SJSA1 (cell line): ENCODE data around the gene NAV3. TPM values are rescaled to one million over a fixed set of nuclear protein-coding genes. Genes with fewer than 3 reads are reported as not detected.

Experiments
- DNase-seq, 2 experiments: peaks; one replicate each; pipeline ENCODE4 v3.0.0-alpha.2; 2015 to 2020; ENCODE audit warnings: low spot score in 2 of 2, low read depth in 1 of 2
- H3K27ac ChIP-seq: fragments of 250-450 bp; sonication (Bioruptor Pico); 2 replicates; pipeline ENCODE4 v1.5.1; 2020; ENCODE audit warnings: mild to moderate bottlenecking, moderate library complexity
- H3K27me3 ChIP-seq: fragments of 250-450 bp; sonication (Bioruptor Pico); replicated peaks from 2 replicates; pipeline ENCODE4 v1.5.1; 2020; ENCODE audit warnings: mild to moderate bottlenecking, moderate library complexity
- H3K36me3 ChIP-seq: fragments of 250-450 bp; sonication (Bioruptor Pico); 2 replicates; pipeline ENCODE4 v1.5.1; 2020; ENCODE audit warnings: mild to moderate bottlenecking
- H3K4me1 ChIP-seq: fragments of 250-450 bp; sonication (Bioruptor Pico); replicated peaks from 2 replicates; pipeline ENCODE4 v1.6.1; 2021; ENCODE audit warnings: mild to moderate bottlenecking
- H3K4me3 ChIP-seq: fragments of 250-450 bp; sonication (Bioruptor Pico); 2 replicates; pipeline ENCODE4 v1.5.1; 2020; ENCODE audit warnings: mild to moderate bottlenecking
- H3K9me3 ChIP-seq: fragments of 250-450 bp; sonication (Bioruptor Pico); replicated peaks from 2 replicates; pipeline ENCODE4 v1.5.1; 2020; ENCODE audit warnings: mild to moderate bottlenecking
- total RNA-seq: library from RNA; depleted of rRNA; stranded (reverse); fragments of >200 nt; shearing (Covaris generic); gene quantifications from 2 replicates; pipeline ENCODE4 v1.2.3, GENCODE V29; 2014

The NAV3 gene
- total RNA-seq, 1 experiment from 2014 or later = 58.0 TPM

- Histone ChIP-seq H3K4me1 (no peaks in the 10 kb centered on the region), H3K27me3 (no peaks in the 10 kb centered on the region), H3K4me3 (no peak overlapping the region), H3K27ac (no peak overlapping the region), H3K36me3 (peaks cover 31% of the 10 kb centered on the region), H3K9me3 (no peaks in the 10 kb centered on the region)
- DNase-seq = no peak
Measured at GRCh38 chr12:78167510-78167909, 336.8 kb downstream of the NAV3 start.

DNA sequence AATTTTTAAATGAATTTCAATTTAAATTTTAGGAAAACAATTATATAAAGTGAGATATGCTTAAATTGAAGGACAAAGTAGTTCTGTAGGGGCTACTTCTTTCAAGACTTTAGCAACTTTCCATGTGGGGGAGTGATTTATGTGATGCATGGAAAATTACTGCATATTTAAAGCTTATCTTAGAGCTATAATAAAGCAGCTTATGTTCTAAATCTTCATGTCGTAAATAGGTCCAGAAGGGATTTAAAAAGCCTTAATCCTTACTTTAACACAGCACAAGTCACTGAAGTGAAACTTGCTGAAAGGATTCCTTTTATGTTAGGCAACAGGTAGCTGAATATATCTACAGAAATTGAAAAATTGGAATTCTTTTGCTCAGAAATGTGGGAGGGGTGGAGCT lies 340.4 kb downstream of the NAV3 start:
- Histone ChIP-seq H3K9me3 (no peaks in the 10 kb centered on the region), H3K27me3 (no peaks in the 10 kb centered on the region), H3K4me3 (no peak overlapping the region), H3K27ac (no peak overlapping the region), H3K4me1 (no peaks in the 10 kb centered on the region), H3K36me3 (peaks cover 49% of the 10 kb centered on the region)
- DNase-seq = no peak

DNA sequence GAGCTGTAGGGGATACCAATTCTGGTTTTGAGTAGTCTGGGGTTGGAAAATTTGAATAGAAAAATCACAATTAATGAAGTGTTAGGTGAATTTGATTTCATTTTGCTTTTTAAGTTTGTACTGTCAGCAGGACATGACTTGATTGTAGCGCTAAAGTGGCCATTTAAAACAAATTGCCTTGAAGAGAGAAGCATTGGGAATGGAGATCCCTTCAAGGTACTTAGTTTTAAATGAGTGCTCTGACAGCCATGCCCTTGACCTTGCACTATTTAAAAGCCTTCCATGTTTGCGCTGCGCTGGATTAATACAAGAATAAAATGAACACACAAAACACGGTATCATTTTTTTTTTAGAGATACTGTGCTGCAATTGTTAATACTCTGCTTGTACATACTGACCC lies 345.9 kb downstream of the NAV3 start:
- Histone ChIP-seq H3K9me3 (no peaks in the 10 kb centered on the region), H3K4me1 (no peaks in the 10 kb centered on the region), H3K27ac (no peak overlapping the region), H3K4me3 (no peak overlapping the region), H3K27me3 (no peaks in the 10 kb centered on the region), H3K36me3 (peaks cover 65% of the 10 kb centered on the region)
- no peak for DNase-seq

- no peak for DNase-seq
- peaks cover 72% of the 10 kb centered on the region for H3K36me3 ChIP-seq
- no peaks in the 10 kb centered on the region for H3K4me1 ChIP-seq
- H3K27me3 ChIP-seq = no peaks in the 10 kb centered on the region
- no peak overlapping the region for H3K27ac ChIP-seq
- H3K4me3 ChIP-seq = no peak overlapping the region
- H3K9me3 ChIP-seq = no peaks in the 10 kb centered on the region
Measured at GRCh38 chr12:78177298-78177697, 346.6 kb downstream of the NAV3 start.

- H3K27ac ChIP-seq = no peak overlapping the region
- H3K4me3 ChIP-seq = no peak overlapping the region
- no peaks in the 10 kb centered on the region for H3K27me3 ChIP-seq
- peaks cover 8% of the 10 kb centered on the region for H3K4me1 ChIP-seq
- H3K36me3 ChIP-seq = peaks cover 90% of the 10 kb centered on the region
- no peak for DNase-seq
- H3K9me3 ChIP-seq = no peaks in the 10 kb centered on the region
Measured at GRCh38 chr12:78179346-78179745, 348.7 kb downstream of the NAV3 start.

- no peaks in the 10 kb centered on the region for H3K9me3 ChIP-seq
- H3K4me1 ChIP-seq = peaks cover 8% of the 10 kb centered on the region
- no peak for DNase-seq
- H3K27me3 ChIP-seq = no peaks in the 10 kb centered on the region
- peaks cover 78% of the 10 kb centered on the region for H3K36me3 ChIP-seq
- no peak overlapping the region for H3K27ac ChIP-seq
- no peak overlapping the region for H3K4me3 ChIP-seq
Measured at GRCh38 chr12:78181544-78182162, 351.0 kb downstream of the NAV3 start.

DNA sequence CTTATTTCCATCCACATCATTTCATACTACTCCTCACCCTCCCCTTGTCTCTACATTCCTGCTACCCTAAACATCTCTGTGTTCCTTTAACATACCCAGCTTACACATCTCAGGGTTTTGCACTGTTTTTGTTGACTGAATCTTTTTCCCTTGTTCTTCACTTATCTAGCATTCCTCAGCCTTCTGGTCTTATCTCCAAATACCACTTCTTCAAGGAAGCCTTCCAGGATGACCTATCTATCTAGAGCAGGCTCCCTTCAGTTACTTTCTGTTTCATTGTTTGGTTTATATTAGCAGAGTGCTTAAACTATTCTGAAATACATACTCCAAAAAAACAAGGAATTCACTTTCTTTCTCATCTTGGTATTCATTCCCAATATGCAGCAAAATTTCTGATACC lies 353.1 kb downstream of the NAV3 start:
- Histone ChIP-seq H3K4me1 (peaks cover 8% of the 10 kb centered on the region), H3K9me3 (no peaks in the 10 kb centered on the region), H3K36me3 (peaks cover 72% of the 10 kb centered on the region), H3K4me3 (no peak overlapping the region), H3K27me3 (no peaks in the 10 kb centered on the region), H3K27ac (no peak overlapping the region)
- DNase-seq = no peak

GRCh38 chr12:78185109-78185508 lies 354.4 kb downstream of the NAV3 start:
- Histone ChIP-seq H3K4me3 (no peak overlapping the region), H3K27me3 (no peaks in the 10 kb centered on the region), H3K9me3 (no peaks in the 10 kb centered on the region), H3K4me1 (peaks cover 8% of the 10 kb centered on the region), H3K27ac (no peak overlapping the region), H3K36me3 (peaks cover 70% of the 10 kb centered on the region)
- no peak for DNase-seq

GRCh38 chr12:78185651-78186050 lies 355.0 kb downstream of the NAV3 start:
- H3K4me1 ChIP-seq = peaks cover 8% of the 10 kb centered on the region

GRCh38 chr12:78186670-78187069 lies 356.0 kb downstream of the NAV3 start:
- H3K27ac ChIP-seq = no peak overlapping the region
- H3K4me1 ChIP-seq = peaks cover 14% of the 10 kb centered on the region
- H3K36me3 ChIP-seq = peaks cover 69% of the 10 kb centered on the region
- no peaks in the 10 kb centered on the region for H3K27me3 ChIP-seq
- no peak for DNase-seq
- H3K4me3 ChIP-seq = no peak overlapping the region
- no peaks in the 10 kb centered on the region for H3K9me3 ChIP-seq

More at GRCh38 chr12:78185651-78186050, 355.0 kb downstream of the NAV3 start:
- H3K4me3 ChIP-seq = no peak overlapping the region
- no peaks in the 10 kb centered on the region for H3K9me3 ChIP-seq
- no peak for DNase-seq
- H3K27me3 ChIP-seq = no peaks in the 10 kb centered on the region
- H3K36me3 ChIP-seq = peaks cover 70% of the 10 kb centered on the region
- H3K27ac ChIP-seq = no peak overlapping the region

DNA sequence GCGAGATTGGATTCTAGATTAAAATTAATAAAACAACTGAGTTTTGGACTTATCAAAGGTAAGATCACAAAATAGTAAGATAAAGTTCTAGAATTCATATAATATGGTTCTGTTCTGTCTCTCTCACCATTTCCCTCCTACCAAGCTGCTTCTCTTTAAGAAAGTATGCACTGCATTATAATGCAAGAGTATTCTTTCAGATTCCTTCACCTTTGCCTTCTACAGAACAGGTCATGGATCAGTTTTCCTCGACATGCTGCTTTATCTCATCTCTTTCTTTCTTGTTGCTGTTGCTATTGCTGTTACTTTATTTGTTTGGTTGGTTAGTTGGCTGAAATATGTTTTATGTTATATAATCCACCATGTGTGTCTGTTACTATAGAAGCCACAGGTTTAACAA lies 357.0 kb downstream of the NAV3 start:
- Histone ChIP-seq H3K36me3 (peaks cover 59% of the 10 kb centered on the region), H3K4me1 (peaks cover 14% of the 10 kb centered on the region), H3K27ac (no peak overlapping the region), H3K9me3 (no peaks in the 10 kb centered on the region), H3K4me3 (no peak overlapping the region), H3K27me3 (no peaks in the 10 kb centered on the region)
- no peak for DNase-seq

DNA sequence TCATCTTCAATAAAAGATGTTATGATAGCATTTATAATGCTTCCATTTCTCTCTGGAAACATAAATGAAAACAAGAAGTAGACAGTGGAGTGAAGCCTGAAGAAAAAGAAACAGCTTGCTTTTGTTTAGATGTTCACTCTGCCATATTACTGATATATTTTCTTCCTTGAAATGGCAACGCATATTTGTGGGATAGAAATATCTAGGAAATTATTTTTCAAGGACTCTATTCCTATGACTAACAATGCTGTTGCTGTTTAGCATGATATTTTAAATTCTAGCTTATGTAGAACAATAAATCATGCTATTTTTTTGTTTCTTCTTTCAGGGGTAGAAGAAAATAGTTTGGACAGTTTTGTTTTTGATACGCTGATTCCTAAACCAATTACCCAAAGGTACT lies 359.0 kb downstream of the NAV3 start:
- H3K9me3 ChIP-seq = no peaks in the 10 kb centered on the region
- H3K4me3 ChIP-seq = no peak overlapping the region
- H3K27me3 ChIP-seq = no peaks in the 10 kb centered on the region
- DNase-seq = no peak
- no peak overlapping the region for H3K27ac ChIP-seq
- H3K36me3 ChIP-seq = peaks cover 61% of the 10 kb centered on the region
- peaks cover 6% of the 10 kb centered on the region for H3K4me1 ChIP-seq

GRCh38 chr12:78191611-78192010 lies 360.9 kb downstream of the NAV3 start:
- Histone ChIP-seq H3K27ac (peak overlapping the region; percentile 10; the same call in 1 of the 2 replicates), H3K9me3 (no peaks in the 10 kb centered on the region), H3K36me3 (peaks cover 52% of the 10 kb centered on the region), H3K4me3 (no peak overlapping the region), H3K4me1 (peaks cover 6% of the 10 kb centered on the region), H3K27me3 (no peaks in the 10 kb centered on the region)
- DNase-seq = no peak

DNA sequence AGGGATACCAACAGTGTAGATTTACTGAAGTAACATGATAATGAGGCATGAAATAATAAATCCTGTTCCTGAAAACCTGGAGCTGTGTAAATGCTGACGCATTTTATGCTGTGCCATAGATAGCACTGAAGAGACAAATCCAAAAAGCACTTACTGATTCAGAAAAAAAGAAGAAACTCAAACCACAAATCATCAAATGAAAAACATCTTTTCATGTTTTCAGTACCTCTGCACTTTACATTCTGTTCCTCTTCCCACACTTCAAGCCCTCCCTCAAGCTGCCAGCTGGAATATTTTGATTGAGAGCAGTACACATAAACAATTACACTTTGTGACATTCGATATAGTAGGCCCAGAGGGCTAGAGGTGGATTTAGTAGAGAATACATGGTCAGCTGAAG lies 362.3 kb downstream of the NAV3 start:
- H3K27ac ChIP-seq = no peak overlapping the region
- H3K27me3 ChIP-seq = no peaks in the 10 kb centered on the region
- peaks cover 6% of the 10 kb centered on the region for H3K4me1 ChIP-seq
- H3K9me3 ChIP-seq = no peaks in the 10 kb centered on the region
- DNase-seq = no peak
- H3K4me3 ChIP-seq = no peak overlapping the region
- peaks cover 50% of the 10 kb centered on the region for H3K36me3 ChIP-seq

- Histone ChIP-seq H3K4me1 (peaks cover 6% of the 10 kb centered on the region), H3K27ac (no peak overlapping the region), H3K9me3 (no peaks in the 10 kb centered on the region)
Measured at GRCh38 chr12:78194448-78194847, 363.8 kb downstream of the NAV3 start.

More at GRCh38 chr12:78194448-78194847, 363.8 kb downstream of the NAV3 start:
- H3K36me3 ChIP-seq = peaks cover 42% of the 10 kb centered on the region
- no peaks in the 10 kb centered on the region for H3K27me3 ChIP-seq
- peak in 1 of 2 experiments; percentile 6 for DNase-seq
- H3K4me3 ChIP-seq = no peak overlapping the region
